Lower lobe of right lung (tissue), 2 donors: ENCODE measurements around the gene ARID4B. TPM values are rescaled to one million over a fixed set of nuclear protein-coding genes. Genes with fewer than 3 reads are reported as not detected.

Experiments
- ATAC-seq, 2 donors: fragments of 200-7000 bp; cut with Tn5 transposase; one replicate each; pipeline ENCODE4 v1.9.1; 2020 to 2022; ENCODE audit warnings: mild to moderate bottlenecking in 2 of 2, moderate library complexity in 2 of 2
- DNase-seq: peaks from one replicate; pipeline ENCODE4 v3.0.0-alpha.2; 2020
- H3K27ac ChIP-seq: fragments of 200-600 bp; one replicate; pipeline ENCODE4 v1.8.0; 2022
- H3K27me3 ChIP-seq: fragments of 200-600 bp; one replicate; pipeline ENCODE4 v1.8.0; 2022; ENCODE audit warnings: low read depth
- H3K36me3 ChIP-seq: fragments of 200-600 bp; one replicate; pipeline ENCODE4 v1.8.0; 2022; ENCODE audit warnings: mild to moderate bottlenecking
- H3K4me1 ChIP-seq: fragments of 200-600 bp; one replicate; pipeline ENCODE4 v1.8.0; 2022
- H3K4me3 ChIP-seq: fragments of 200-600 bp; one replicate; pipeline ENCODE4 v1.8.0; 2022; ENCODE audit warnings: mild to moderate bottlenecking
- H3K9me3 ChIP-seq: fragments of 200-600 bp; one replicate; pipeline ENCODE4 v1.8.0; 2022
- intact Hi-C: fragments of 100-400 bp; cut with DNase I; formaldehyde crosslinking; loops from one replicate; pipeline ENCODE4 v1.11.0; 2022
- total RNA-seq: library from RNA; stranded (reverse); fragmentation: NEBNext Ultra II Directional; extraction: Animal tissue kit (Norgen Biotek cat#: 25700); gene quantifications from one replicate; pipeline ENCODE4 v1.2.1, GENCODE V29; 2021
- TF ChIP-seq, protein P1 (sequence below): fragments of 200-600 bp; IDR thresholded peaks from one replicate; pipeline ENCODE4 v1.8.0; 2022; ENCODE audit warnings: antibody characterized with exemption, mild to moderate bottlenecking
- donor health status: DM: no; HTN: yes; CAD: no; lungs with severe emphysema.

Gene ARID4B
- total RNA-seq, 1 donor from 2014 or later = 39.1 TPM

DNA sequence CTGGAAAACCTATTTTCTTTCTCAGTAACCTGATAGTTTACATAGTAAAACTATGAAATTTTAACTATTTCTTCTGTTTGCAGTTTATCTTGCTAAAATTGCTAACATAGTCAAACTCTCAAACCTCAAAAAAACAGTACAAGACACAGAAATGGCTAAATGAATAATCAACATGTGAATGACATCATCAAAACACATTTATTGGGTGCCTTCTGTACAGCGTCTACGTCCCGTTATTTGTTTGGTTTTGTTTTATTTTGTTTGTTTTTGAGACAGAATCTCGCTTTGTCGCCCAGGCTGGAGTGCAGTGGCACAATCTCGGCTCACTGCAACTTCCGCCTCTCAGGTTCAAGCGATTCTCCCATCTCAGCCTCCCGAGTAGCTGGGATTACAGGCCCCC is 178.2 kb downstream of the ARID4B start:
- Histone ChIP-seq H3K36me3 (peaks cover 100% of the 10 kb centered on the region), H3K27me3 (no peaks in the 10 kb centered on the region)

DNA sequence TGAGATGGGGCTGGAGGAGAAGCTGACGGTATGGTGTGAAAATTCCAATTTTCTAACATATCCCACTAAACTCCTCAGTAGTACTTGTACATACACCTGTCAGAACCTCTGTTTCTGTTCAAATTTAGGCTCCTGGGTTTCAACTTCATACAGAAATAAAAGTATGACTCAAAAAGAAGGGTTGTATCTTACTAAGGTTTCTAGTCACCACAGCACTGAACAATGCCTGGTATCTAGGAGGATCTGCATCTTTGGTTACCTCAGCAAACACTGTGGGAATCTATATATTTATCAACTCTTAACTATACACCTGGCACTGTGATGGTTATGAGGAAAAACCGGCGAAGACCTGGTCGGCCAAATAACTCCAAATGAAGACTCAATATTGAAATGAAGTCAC is 180.7 kb downstream of the ARID4B start:
- no peaks in the 10 kb centered on the region for H3K9me3 ChIP-seq
- H3K27me3 ChIP-seq = no peaks in the 10 kb centered on the region
- no peak for DNase-seq
- no peak overlapping the region for H3K27ac ChIP-seq
- TF ChIP-seq, protein P1, sequence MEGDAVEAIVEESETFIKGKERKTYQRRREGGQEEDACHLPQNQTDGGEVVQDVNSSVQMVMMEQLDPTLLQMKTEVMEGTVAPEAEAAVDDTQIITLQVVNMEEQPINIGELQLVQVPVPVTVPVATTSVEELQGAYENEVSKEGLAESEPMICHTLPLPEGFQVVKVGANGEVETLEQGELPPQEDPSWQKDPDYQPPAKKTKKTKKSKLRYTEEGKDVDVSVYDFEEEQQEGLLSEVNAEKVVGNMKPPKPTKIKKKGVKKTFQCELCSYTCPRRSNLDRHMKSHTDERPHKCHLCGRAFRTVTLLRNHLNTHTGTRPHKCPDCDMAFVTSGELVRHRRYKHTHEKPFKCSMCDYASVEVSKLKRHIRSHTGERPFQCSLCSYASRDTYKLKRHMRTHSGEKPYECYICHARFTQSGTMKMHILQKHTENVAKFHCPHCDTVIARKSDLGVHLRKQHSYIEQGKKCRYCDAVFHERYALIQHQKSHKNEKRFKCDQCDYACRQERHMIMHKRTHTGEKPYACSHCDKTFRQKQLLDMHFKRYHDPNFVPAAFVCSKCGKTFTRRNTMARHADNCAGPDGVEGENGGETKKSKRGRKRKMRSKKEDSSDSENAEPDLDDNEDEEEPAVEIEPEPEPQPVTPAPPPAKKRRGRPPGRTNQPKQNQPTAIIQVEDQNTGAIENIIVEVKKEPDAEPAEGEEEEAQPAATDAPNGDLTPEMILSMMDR = no peak
- no peak for ATAC-seq
- intact Hi-C loops = no loop called here
- no peak overlapping the region for H3K4me3 ChIP-seq
- no peaks in the 10 kb centered on the region for H3K4me1 ChIP-seq
- H3K36me3 ChIP-seq = peaks cover 99% of the 10 kb centered on the region

More for the DNA sequence above, 178.2 kb downstream of the ARID4B start:
- no peak overlapping the region for H3K27ac ChIP-seq
- TF ChIP-seq, protein P1 = no peak
- H3K4me1 ChIP-seq = no peaks in the 10 kb centered on the region
- H3K9me3 ChIP-seq = no peaks in the 10 kb centered on the region
- no peak overlapping the region for H3K4me3 ChIP-seq
- intact Hi-C loops = no loop called here
- ATAC-seq (no peak), DNase-seq (no peak)

DNA sequence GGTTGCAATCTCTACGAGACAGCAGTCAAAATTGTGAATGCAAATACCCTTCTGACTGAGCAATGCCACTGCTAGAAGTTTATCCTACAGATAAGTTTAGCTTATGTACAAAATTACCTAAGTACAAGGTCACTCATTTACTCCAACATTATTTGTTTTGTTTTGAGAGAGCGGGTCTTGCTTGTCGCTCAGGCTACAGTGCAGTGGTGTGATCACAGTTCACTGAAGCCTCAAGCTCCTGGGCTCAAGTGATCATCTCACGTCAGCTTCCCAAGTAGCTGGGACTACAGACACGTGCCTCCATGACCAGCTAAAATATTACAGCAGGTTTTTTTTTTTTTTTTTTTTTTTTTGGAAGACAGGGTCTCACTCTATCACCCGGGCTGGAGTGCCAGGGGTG is 182.3 kb downstream of the ARID4B start:
- intact Hi-C loops = no loop called here
- peaks cover 95% of the 10 kb centered on the region for H3K36me3 ChIP-seq
- ATAC-seq (no peak), DNase-seq (no peak)
- no peaks in the 10 kb centered on the region for H3K9me3 ChIP-seq
- TF ChIP-seq, protein P1 = no peak
- H3K4me3 ChIP-seq = no peak overlapping the region
- H3K27ac ChIP-seq = no peak overlapping the region
- no peaks in the 10 kb centered on the region for H3K4me1 ChIP-seq
- H3K27me3 ChIP-seq = no peaks in the 10 kb centered on the region

DNA sequence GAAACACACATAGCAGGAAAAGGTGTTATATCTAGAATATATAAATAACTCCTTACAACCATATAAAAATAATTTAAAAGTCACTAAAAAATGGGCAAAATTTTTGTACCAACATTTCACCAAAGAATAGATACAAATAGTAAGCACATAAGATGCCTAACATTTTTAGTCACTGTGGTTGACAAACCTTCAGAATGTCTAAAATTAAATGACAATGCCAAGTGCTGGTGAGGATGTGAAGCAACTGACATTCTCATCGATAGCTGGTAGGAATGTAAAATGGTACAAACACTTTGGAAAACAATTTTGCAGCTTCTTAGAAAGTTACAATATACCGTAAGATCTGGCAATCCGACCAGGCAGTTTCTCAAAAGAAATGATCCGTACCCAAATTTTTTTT is 185.0 kb downstream of the ARID4B start:
- intact Hi-C loops = no loop called here
- no peak overlapping the region for H3K4me3 ChIP-seq
- no peaks in the 10 kb centered on the region for H3K4me1 ChIP-seq
- no peak overlapping the region for H3K27ac ChIP-seq
- TF ChIP-seq, protein P1 = no peak
- no peaks in the 10 kb centered on the region for H3K9me3 ChIP-seq
- H3K27me3 ChIP-seq = no peaks in the 10 kb centered on the region
- no peak for DNase-seq
- ATAC-seq = no peak
- peaks cover 93% of the 10 kb centered on the region for H3K36me3 ChIP-seq

DNA sequence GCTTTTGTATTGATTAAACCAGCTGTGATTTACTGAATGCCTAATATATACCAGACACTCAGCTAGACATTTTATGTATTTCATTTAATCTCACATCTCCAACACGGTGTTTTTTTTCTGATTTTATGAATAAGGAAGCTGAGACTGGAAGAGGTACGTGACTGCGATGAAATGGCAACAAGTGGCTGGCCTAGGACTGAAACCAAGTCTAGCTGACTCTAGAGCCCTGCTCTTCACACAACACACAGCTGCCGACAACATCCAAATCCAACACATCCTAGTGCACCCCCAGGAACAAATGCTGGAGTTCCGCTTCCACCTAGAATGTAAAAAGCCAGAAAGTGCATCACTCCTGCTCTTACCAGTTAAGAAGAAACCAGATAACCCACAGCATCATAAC is 188.7 kb downstream of the ARID4B start:
- peaks cover 93% of the 10 kb centered on the region for H3K36me3 ChIP-seq
- intact Hi-C loops = no loop called here

More for the DNA sequence above, 188.7 kb downstream of the ARID4B start:
- no peaks in the 10 kb centered on the region for H3K9me3 ChIP-seq
- no peak for DNase-seq
- no peaks in the 10 kb centered on the region for H3K4me1 ChIP-seq
- H3K27ac ChIP-seq = no peak overlapping the region
- H3K27me3 ChIP-seq = no peaks in the 10 kb centered on the region
- H3K4me3 ChIP-seq = no peak overlapping the region
- ATAC-seq = no peak
- TF ChIP-seq, protein P1 = no peak
